Activated CD4-positive, alpha-beta T cell treated with anti-CD3 and anti-CD28 coated beads, Interleukin-2, amount 50 U/mL, for 4 hours (primary cell): ENCODE results near the gene LDHAL6B.
A peak's percentile ranks its signal among the peaks of the same experiment; 100 is the strongest.
"Not testable (repeated sequence)": the region's sequence is repeated elsewhere in the genome, so short reads cannot be mapped to it uniquely, and the experiment has no call there.

Source experiments
- DNase-seq, 2 experiments: peaks; one replicate each; pipeline ENCODE4 v3.0.0-alpha.2; 2020

Gene LDHAL6B

GRCh38 chr15:59206623-59207183, at the start of gene LDHAL6B:
Gene LDHAL6B, plus strand, starts transcription at chr15:59206843. Its CDS starts 98 bp downstream, at chr15:59206941.
- no peak for DNase-seq

GRCh38 chr15:59157396-59157795, 49.2 kb upstream of the LDHAL6B start:
- no peak for DNase-seq

- DNase-seq, result no peak
Measured at GRCh38 chr15:59157840-59158700, 48.6 kb upstream of the LDHAL6B start.

GRCh38 chr15:59158701-59159034, 48.0 kb upstream of the LDHAL6B start:
- no peak for DNase-seq

- no peak for DNase-seq
Measured at GRCh38 chr15:59159210-59159609, 47.4 kb upstream of the LDHAL6B start.

GRCh38 chr15:59160880-59161593, 45.6 kb upstream of the LDHAL6B start:
- DNase-seq, result no peak

- not testable (repeated sequence) for DNase-seq
Measured at GRCh38 chr15:59162080-59162479, 44.6 kb upstream of the LDHAL6B start.

- DNase-seq, result no peak
Measured at GRCh38 chr15:59165726-59166125, 40.9 kb upstream of the LDHAL6B start.

- DNase-seq, result no peak
Measured at GRCh38 chr15:59166166-59166565, 40.5 kb upstream of the LDHAL6B start.

- no peak for DNase-seq
Measured at GRCh38 chr15:59166601-59167265, 39.9 kb upstream of the LDHAL6B start.

- DNase-seq, result no peak
Measured at GRCh38 chr15:59168536-59168935, 38.1 kb upstream of the LDHAL6B start.

GRCh38 chr15:59169251-59169708, 37.4 kb upstream of the LDHAL6B start:
- no peak for DNase-seq

GRCh38 chr15:59170295-59171066, 36.2 kb upstream of the LDHAL6B start:
- DNase-seq, result no peak

GRCh38 chr15:59171067-59171397, 35.6 kb upstream of the LDHAL6B start:
- no peak for DNase-seq

GRCh38 chr15:59172289-59172901, 34.2 kb upstream of the LDHAL6B start:
- no peak for DNase-seq

GRCh38 chr15:59173194-59173593, 33.4 kb upstream of the LDHAL6B start:
- no peak for DNase-seq

GRCh38 chr15:59174151-59174834, 32.4 kb upstream of the LDHAL6B start:
- no peak for DNase-seq

GRCh38 chr15:59174835-59175831, 31.5 kb upstream of the LDHAL6B start:
- peak; percentile 6 to 14 for DNase-seq

- no peak for DNase-seq
Measured at GRCh38 chr15:59176653-59177316, 29.9 kb upstream of the LDHAL6B start.

- no peak for DNase-seq
Measured at GRCh38 chr15:59177317-59177660, 29.4 kb upstream of the LDHAL6B start.
